ENCODE results near the gene TMEM131L. TPM values are rescaled to one million over a fixed set of nuclear protein-coding genes. Genes with fewer than 3 reads are reported as not detected.

TMEM131L gene
- total RNA-seq, 1 donor = 9.0 TPM

- Histone ChIP-seq H3K27ac (ENCODE audit: low read depth, low read length) (no peak overlapping the region), H2AFZ (ENCODE audit: low read length) (no peak overlapping the region), H3K4me1 (ENCODE audit: insufficient read depth, low read length) (peaks cover 45% of the 10 kb centered on the region), H3K27me3 (ENCODE audit: insufficient read depth, low read length) (no peaks in the 10 kb centered on the region), H3K36me3 (ENCODE audit: insufficient read depth, low read length) (no peaks in the 10 kb centered on the region), H3K4me3 (ENCODE audit: insufficient read depth, low read length) (no peak overlapping the region), H3K79me2 (ENCODE audit: insufficient read depth, low read length) (peaks cover 2% of the 10 kb centered on the region), H3K4me2 (ENCODE audit: insufficient read depth, low read length) (no peak overlapping the region), H3K9me3 (ENCODE audit: low read depth, low read length) (no peaks in the 10 kb centered on the region), H4K20me1 (ENCODE audit: insufficient read depth, low read length) (no peaks in the 10 kb centered on the region)
- no peak for TF ChIP-seq CTCF (IDR thresholded peaks at IDR 0.05; ENCODE audit: extremely low read depth, low read depth, low read length)
- DNase-seq (ENCODE audit: insufficient read length, low spot score, missing footprints) = no peak
These were observed 35.4 kb downstream of the TMEM131L start for GRCh38 chr4:153501578-153501977.

- no peak for DNase-seq (ENCODE audit: insufficient read length, low spot score, missing footprints)
- no peak overlapping the region for H3K4me2 ChIP-seq (ENCODE audit: insufficient read depth, low read length)
- no peak overlapping the region for H3K27ac ChIP-seq (ENCODE audit: low read depth, low read length)
These were observed 36.4 kb downstream of the TMEM131L start for GRCh38 chr4:153502584-153502983.

GRCh38 chr4:153506341-153507309, 40.5 kb downstream of the TMEM131L start:
- DNase-seq (ENCODE audit: insufficient read length, low spot score, missing footprints) = no peak

More at GRCh38 chr4:153502584-153502983, 36.4 kb downstream of the TMEM131L start:
- Histone ChIP-seq H4K20me1 (ENCODE audit: insufficient read depth, low read length) (no peaks in the 10 kb centered on the region), H3K27me3 (ENCODE audit: insufficient read depth, low read length) (no peaks in the 10 kb centered on the region), H3K9me3 (ENCODE audit: low read depth, low read length) (no peaks in the 10 kb centered on the region), H3K4me3 (ENCODE audit: insufficient read depth, low read length) (no peak overlapping the region), H3K4me1 (ENCODE audit: insufficient read depth, low read length) (peaks cover 40% of the 10 kb centered on the region), H3K36me3 (ENCODE audit: insufficient read depth, low read length) (no peaks in the 10 kb centered on the region), H2AFZ (ENCODE audit: low read length) (no peak overlapping the region), H3K79me2 (ENCODE audit: insufficient read depth, low read length) (peaks cover 2% of the 10 kb centered on the region)
- no peak for TF ChIP-seq CTCF (IDR thresholded peaks at IDR 0.05; ENCODE audit: extremely low read depth, low read depth, low read length)

More at GRCh38 chr4:153506341-153507309, 40.5 kb downstream of the TMEM131L start:
- Histone ChIP-seq H3K4me1 (ENCODE audit: insufficient read depth, low read length) (peaks cover 23% of the 10 kb centered on the region), H2AFZ (ENCODE audit: low read length) (no peak overlapping the region), H4K20me1 (ENCODE audit: insufficient read depth, low read length) (no peaks in the 10 kb centered on the region), H3K4me3 (ENCODE audit: insufficient read depth, low read length) (no peak overlapping the region), H3K9me3 (ENCODE audit: low read depth, low read length) (no peaks in the 10 kb centered on the region), H3K79me2 (ENCODE audit: insufficient read depth, low read length) (peaks cover 2% of the 10 kb centered on the region), H3K27ac (ENCODE audit: low read depth, low read length) (peak overlapping the region; percentile 38), H3K27me3 (ENCODE audit: insufficient read depth, low read length) (no peaks in the 10 kb centered on the region), H3K36me3 (ENCODE audit: insufficient read depth, low read length) (no peaks in the 10 kb centered on the region), H3K4me2 (ENCODE audit: insufficient read depth, low read length) (no peak overlapping the region)
- TF ChIP-seq CTCF (IDR thresholded peaks at IDR 0.05; ENCODE audit: extremely low read depth, low read depth, low read length) = no peak
